Spleen (tissue), 11 donors: ENCODE measurements around the gene RRP12. TPM values are rescaled to one million over a fixed set of nuclear protein-coding genes. Genes with fewer than 3 reads are reported as not detected.

Source experiments
- DNase-seq: peaks from one replicate; pipeline ENCODE4 v3.0.0-alpha.2; 2020
- H3K27ac ChIP-seq, 8 donors: fragments of 200-600 bp; sonication (generic) in 7 of 8; 1 replicate in 4 of 8; 2 replicates in 4 of 8; pipeline versions ENCODE4 v1.5.0 to v1.8.0; 2016 to 2021; ENCODE audit warnings: inconsistent platforms in 4 of 8, mild to moderate bottlenecking in 4 of 8, moderate library complexity in 1 of 8
- H3K27me3 ChIP-seq, 7 donors: fragments of 200-600 bp; sonication (generic) in 6 of 7; replicated peaks in 1 of 7; 1 replicate in 4 of 7; 2 replicates in 3 of 7; pipeline versions ENCODE4 v1.5.0 to v1.8.0; 2016 to 2021; ENCODE audit warnings: inconsistent platforms in 3 of 7, mild to moderate bottlenecking in 1 of 7
- H3K36me3 ChIP-seq, 6 donors: fragments of 200-600 bp; sonication (generic) in 5 of 6; 1 replicate in 4 of 6; 2 replicates in 2 of 6; pipeline versions ENCODE4 v1.5.0 to v1.8.0; 2016 to 2021; ENCODE audit warnings: inconsistent platforms in 2 of 6
- H3K4me1 ChIP-seq, 6 donors: fragments of 200-600 bp; sonication (generic) in 5 of 6; 1 replicate in 3 of 6; 2 replicates in 3 of 6; pipeline versions ENCODE4 v1.5.0 to v1.8.0; 2016 to 2021; ENCODE audit warnings: inconsistent platforms in 3 of 6
- H3K4me3 ChIP-seq, 8 donors: fragments of 200-600 bp; sonication (generic) in 7 of 8; 1 replicate in 4 of 8; 2 replicates in 4 of 8; pipeline versions ENCODE4 v1.5.0 to v1.8.0; 2016 to 2021; ENCODE audit warnings: inconsistent platforms in 4 of 8, mild to moderate bottlenecking in 4 of 8, moderate library complexity in 2 of 8
- H3K9me3 ChIP-seq, 8 donors: fragments of 200-600 bp; sonication (generic) in 7 of 8; 1 replicate in 4 of 8; 2 replicates in 4 of 8; pipeline versions ENCODE4 v1.5.0 to v1.8.0; 2016 to 2021; ENCODE audit warnings: inconsistent platforms in 4 of 8
- POLR2A ChIP-seq, 3 donors: fragments of 450-650 bp; IDR thresholded peaks; one replicate each; pipeline ENCODE4 v1.5.1; 2017; ENCODE audit warnings: antibody characterized with exemption in 3 of 3, mild to moderate bottlenecking in 1 of 3
- POLR2AphosphoS5 ChIP-seq, 3 donors: sonication (generic); formaldehyde crosslinking; IDR thresholded peaks; one replicate each; pipeline ENCODE4 v1.5.1; 2017; ENCODE audit warnings: antibody characterized with exemption in 3 of 3
- WGBS, 5 donors: extraction: QIAGEN DNeasy Blood & Tissue Kit in 3 of 5; methylation state at CpG; one replicate each; pipeline versions ENCODE4 v1.1.5 to v1.1.7; 2013 to 2018; 5-methylcytosine and 5-hydroxymethylcytosine counted together
- intact Hi-C: fragments of 100-400 bp; cut with DNase I; formaldehyde crosslinking; loops from one replicate; pipeline ENCODE4 v1.15.0; 2023; ENCODE audit warnings: low total_unique reads
- polyA plus RNA-seq, 3 donors: library from polyadenylated mRNA; stranded (reverse); fragments of 200-250 nt; gene quantifications; one replicate each; pipeline ENCODE4 v1.2.1, GENCODE V29; 2013
- total RNA-seq, 7 donors: library from RNA; depleted of rRNA in 3 of 7; stranded (reverse); fragments of >200 nt in 3 of 7; fragmentation: NEBNext Ultra II Directional in 4 of 7; extraction: Animal tissue kit (Norgen Biotek cat#: 25700) in 4 of 7; gene quantifications; one replicate each; pipeline versions ENCODE4 v1.1.0 to v1.2.1, GENCODE V29; 2016 to 2021
- TF ChIP-seq, protein P1 (sequence below), 11 experiments: fragments of 200-600 bp in 7 of 11; fragments of 450-650 bp in 4 of 11; sonication (generic) in 4 of 11; IDR thresholded peaks in 8 of 11; conservative IDR thresholded peaks in 3 of 11; 1 replicate in 7 of 11; 2 replicates in 4 of 11; pipeline versions ENCODE4 v1.4.0 to v1.8.0; 2016 to 2021; ENCODE audit warnings: antibody characterized with exemption in 11 of 11, inconsistent platforms in 4 of 11, mild to moderate bottlenecking in 1 of 11
- donor health status: healthy with polysubstance abuse.
- donor health status: DM: no; HTN: no; CAD: no; lungs with moderate emphysema.
- donor health status: DM: no; HTN: no; CAD: no.
- donor health status: Bipolar disorder and iron deficiency.
- donor health status: healthy.
- donor health status: DM: no; HTN: no; CAD: no.
- donor health status: DM: yes; HTN: yes; CAD: no.

RRP12 gene
- total and polyA plus RNA-seq, 10 donors, result 12.3 to 51.4 (median 24.9) TPM

DNA sequence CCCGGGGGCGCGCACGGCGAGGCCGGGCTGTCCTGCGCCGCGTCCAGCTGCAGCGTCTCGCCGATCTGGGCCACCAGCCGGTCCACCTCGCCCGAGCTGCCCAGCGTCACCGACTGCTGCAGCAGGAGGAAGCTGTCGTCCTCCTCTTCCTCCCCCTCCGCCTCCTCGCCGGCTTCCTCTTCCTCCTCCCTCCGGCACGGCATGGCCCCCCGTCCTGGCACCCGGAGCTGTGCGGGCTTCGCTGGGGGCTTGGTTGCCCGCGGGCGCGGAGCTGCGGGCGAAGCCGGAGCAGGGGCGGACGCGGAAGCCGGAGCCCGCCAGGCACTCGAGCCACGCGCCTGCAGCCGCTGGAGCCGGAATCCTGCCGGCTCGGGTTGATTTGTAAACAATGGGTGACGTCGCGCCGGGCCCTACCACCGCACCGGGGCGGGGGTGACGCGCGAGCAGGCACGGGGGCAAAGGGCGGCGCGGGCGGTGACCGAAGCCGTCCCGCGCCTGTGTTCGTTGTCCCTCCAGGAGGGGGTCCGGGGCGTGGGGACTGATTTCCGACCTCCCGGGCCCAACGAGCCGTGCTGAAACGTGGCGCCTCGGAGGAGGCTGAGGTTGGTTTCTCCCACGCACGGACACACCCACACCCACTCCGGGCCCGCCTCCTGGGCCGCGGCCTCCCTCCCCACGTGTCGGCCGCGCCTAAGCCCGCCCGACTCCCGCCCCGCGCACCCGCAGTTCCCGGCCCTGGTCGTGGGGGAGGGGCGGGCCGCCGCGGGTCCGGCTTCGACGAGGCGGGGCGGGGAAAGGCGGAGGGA is 66.6 kb downstream of the RRP12 start, which contains the start of gene FRAT2:
TSS of gene FRAT2 (minus strand) at position 360 of the 806 bp plus-strand sequence. CDS start at position 203, 157 bp downstream.
- peak; percentile 97 for DNase-seq
- Histone ChIP-seq H3K4me1 (peaks cover 19 to 69% (median 51%) of the 10 kb centered on the region in 6 donors), H3K27me3 (no peaks in the 10 kb centered on the region), H3K36me3 (peaks cover 0 to 28% (median under 1%) of the 10 kb centered on the region in 6 donors), H3K4me3 (peak within 1 kb of the TSS; percentile 88 to 99 (median 96)), H3K9me3 (no peaks in the 10 kb centered on the region), H3K27ac (peak within 1 kb of the TSS; percentile 94 to 100 (median 98))
- intact Hi-C loops, result no loop called here
- TF ChIP-seq POLR2A (IDR thresholded peaks at IDR 0.05) (peak; percentile 32 to 75 (median 68)), POLR2AphosphoS5 (IDR thresholded peaks at IDR 0.05) (peak; percentile 86 to 94 (median 93))
- TF ChIP-seq, protein P1, sequence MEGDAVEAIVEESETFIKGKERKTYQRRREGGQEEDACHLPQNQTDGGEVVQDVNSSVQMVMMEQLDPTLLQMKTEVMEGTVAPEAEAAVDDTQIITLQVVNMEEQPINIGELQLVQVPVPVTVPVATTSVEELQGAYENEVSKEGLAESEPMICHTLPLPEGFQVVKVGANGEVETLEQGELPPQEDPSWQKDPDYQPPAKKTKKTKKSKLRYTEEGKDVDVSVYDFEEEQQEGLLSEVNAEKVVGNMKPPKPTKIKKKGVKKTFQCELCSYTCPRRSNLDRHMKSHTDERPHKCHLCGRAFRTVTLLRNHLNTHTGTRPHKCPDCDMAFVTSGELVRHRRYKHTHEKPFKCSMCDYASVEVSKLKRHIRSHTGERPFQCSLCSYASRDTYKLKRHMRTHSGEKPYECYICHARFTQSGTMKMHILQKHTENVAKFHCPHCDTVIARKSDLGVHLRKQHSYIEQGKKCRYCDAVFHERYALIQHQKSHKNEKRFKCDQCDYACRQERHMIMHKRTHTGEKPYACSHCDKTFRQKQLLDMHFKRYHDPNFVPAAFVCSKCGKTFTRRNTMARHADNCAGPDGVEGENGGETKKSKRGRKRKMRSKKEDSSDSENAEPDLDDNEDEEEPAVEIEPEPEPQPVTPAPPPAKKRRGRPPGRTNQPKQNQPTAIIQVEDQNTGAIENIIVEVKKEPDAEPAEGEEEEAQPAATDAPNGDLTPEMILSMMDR (IDR thresholded peaks at IDR 0.05 in 8 of 11, conservative IDR thresholded peaks at IDR 0.05 in 3 of 11), result peak in 2 of 11 experiments; percentile 9 to 39
- 0 to 1% (median 1%) methylated on average over 42 to 103 of the region's 103 CpGs for WGBS, 5 donors

GRCh38 chr10:97333601-97334369 is 67.4 kb downstream of the RRP12 start:
- intact Hi-C loops, result no loop called here
- DNase-seq, result peak; percentile 93
- TF ChIP-seq, protein P1 (IDR thresholded peaks at IDR 0.05 in 8 of 11, conservative IDR thresholded peaks at IDR 0.05 in 3 of 11), result peak in 1 of 11 experiments; percentile 12
- TF ChIP-seq POLR2A (IDR thresholded peaks at IDR 0.05) (no peak), POLR2AphosphoS5 (IDR thresholded peaks at IDR 0.05) (peak; percentile 80 to 86 (median 83))
- Histone ChIP-seq H3K9me3 (no peaks in the 10 kb centered on the region), H3K36me3 (peaks cover 0 to 35% (median 7%) of the 10 kb centered on the region in 6 donors), H3K4me1 (peaks cover 19 to 77% (median 56%) of the 10 kb centered on the region in 6 donors), H3K4me3 (peak overlapping the region; percentile 88 to 99 (median 96)), H3K27ac (peak overlapping the region; percentile 94 to 100 (median 98)), H3K27me3 (no peaks in the 10 kb centered on the region)
- WGBS, 5 donors, result 0 to 1% (median 1%) methylated on average over 23 to 89 of the region's 89 CpGs

DNA sequence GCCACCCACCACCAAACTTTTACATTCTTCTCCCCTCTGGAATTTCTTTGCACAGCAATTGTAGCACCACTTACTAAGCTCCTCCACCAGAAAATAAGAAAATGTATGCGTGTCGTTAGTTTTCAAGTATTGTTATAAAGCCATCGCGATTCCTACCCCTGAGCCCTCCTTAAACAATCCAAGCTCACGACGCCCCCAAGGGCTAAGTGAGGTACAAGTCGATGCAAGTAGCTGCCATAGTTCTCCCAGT is 67.9 kb downstream of the RRP12 start:
- intact Hi-C loops, result no loop called here
- Histone ChIP-seq H3K4me1 (peaks cover 19 to 82% (median 57%) of the 10 kb centered on the region in 6 donors), H3K4me3 (peak overlapping the region; percentile 88 to 99 (median 96)), H3K9me3 (no peaks in the 10 kb centered on the region), H3K27me3 (no peaks in the 10 kb centered on the region), H3K36me3 (peaks cover 0 to 40% (median 8%) of the 10 kb centered on the region in 6 donors), H3K27ac (peak overlapping the region; percentile 94 to 100 (median 98))
- DNase-seq, result no peak
- TF ChIP-seq POLR2AphosphoS5 (IDR thresholded peaks at IDR 0.05), result no peak
- TF ChIP-seq, protein P1 (IDR thresholded peaks at IDR 0.05 in 8 of 11, conservative IDR thresholded peaks at IDR 0.05 in 3 of 11), result peak in 1 of 11 experiments; percentile 3
- 2 to 9% (median 5%) methylated on average over 7 of the region's 7 CpGs for WGBS, 5 donors
